Panc1 (cell line): Measurements from ENCODE around the gene TBC1D9B. TPM values are rescaled to one million over a fixed set of nuclear protein-coding genes. Genes with fewer than 3 reads are reported as not detected.

Source experiments
- ATAC-seq: fragments of 200-7000 bp; cut with Tn5 transposase; 2 replicates; pipeline ENCODE4 v1.9.1; 2020; ENCODE audit warnings: mild to moderate bottlenecking, moderate library complexity
- BruUV-seq: library from RNA; stranded (reverse); fragments of 400-500 nt; replicated peaks from 2 replicates; lab custom pipeline; 2021; lab: Mats Ljungman, UMichigan
- CTCF ChIA-PET: fragments of 300-600 bp; sonication (Branson Sonifier 250); formaldehyde crosslinking; loops from one replicate; lab custom pipeline; 2022; ENCODE audit warnings: antibody characterized with exemption; lab: Charles Lee
- POLR2A ChIA-PET: fragments of 300-600 bp; sonication (Branson Sonifier 250); formaldehyde crosslinking; loops from one replicate; lab custom pipeline; 2022; ENCODE audit warnings: antibody characterized with exemption; lab: Charles Lee
- DNase-seq: peaks from one replicate; pipeline ENCODE4 v3.0.0-alpha.2; 2010; ENCODE audit warnings: low read depth, low spot score
- H3K27ac ChIP-seq: 2 replicates; pipeline ENCODE4 v1.5.1; 2011; ENCODE audit warnings: mild to moderate bottlenecking, low read length, inconsistent platforms
- H3K27me3 ChIP-seq: fragments of 200-500 bp; sonication (Bioruptor generic); 2 replicates; pipeline ENCODE4 v1.6.0; 2014; ENCODE audit warnings: low read length, inconsistent platforms; ENCODE audit not compliant: control insufficient read depth, insufficient read depth
- H3K36me3 ChIP-seq: fragments of 200-500 bp; sonication (Bioruptor generic); 2 replicates; pipeline ENCODE4 v1.5.1; 2014; ENCODE audit warnings: inconsistent platforms, mild to moderate bottlenecking, low read length, moderate library complexity; ENCODE audit not compliant: control insufficient read depth, insufficient read depth
- H3K4me1 ChIP-seq: 2 replicates; pipeline ENCODE4 v1.5.1; 2011; ENCODE audit warnings: inconsistent platforms, mild to moderate bottlenecking, low read length, moderate library complexity; ENCODE audit not compliant: control insufficient read depth, insufficient read depth
- H3K4me3 ChIP-seq, 2 experiments: 2 replicates each; pipeline ENCODE4 v1.5.1; 2011 to 2012; ENCODE audit warnings: low read depth in 2 of 2, low read length in 2 of 2, mild to moderate bottlenecking in 2 of 2, inconsistent platforms in 1 of 2, moderate library complexity in 1 of 2
- H3K9me3 ChIP-seq: fragments of 200-500 bp; sonication (Bioruptor generic); 2 replicates; pipeline ENCODE4 v1.5.1; 2014; ENCODE audit warnings: low read depth, mild to moderate bottlenecking, inconsistent platforms, low read length, moderate library complexity; ENCODE audit not compliant: control insufficient read depth, insufficient read depth
- POLR2AphosphoS5 ChIP-seq: IDR thresholded peaks from 2 replicates; pipeline ENCODE4 v1.6.1; 2012; ENCODE audit warnings: mild to moderate bottlenecking, low read depth, low read length, moderate library complexity
- SIN3A ChIP-seq: IDR thresholded peaks from 2 replicates; pipeline ENCODE4 v1.6.1; 2012; ENCODE audit warnings: low read depth, mild to moderate bottlenecking, low read length, moderate library complexity, borderline replicate concordance; ENCODE audit not compliant: insufficient read depth
- TCF7L2 ChIP-seq: IDR thresholded peaks from 2 replicates; pipeline ENCODE4 v1.6.1; 2011; ENCODE audit warnings: mild to moderate bottlenecking, low read depth, low read length, inconsistent platforms
- in situ Hi-C: cut with HindIII; loops from 2 replicates; pipeline ENCODE4 v1.10.0; 2016; ENCODE audit warnings: low sequenced_read_pairs, low pct_unique_long_range_greater_than_20kb
- intact Hi-C: fragments of 100-400 bp; cut with micrococcal nuclease; formaldehyde crosslinking; loops from one replicate; pipeline ENCODE4 v1.10.0; 2022; ENCODE audit not compliant: unreplicated experiment
- total RNA-seq: library from RNA; stranded (reverse); gene quantifications from one replicate; pipeline ENCODE4 v1.2.1, GENCODE V29; 2021; ENCODE audit not compliant: unreplicated experiment
- TF ChIP-seq, protein P1 (sequence below), 2 experiments: IDR thresholded peaks; 2 replicates each; pipeline ENCODE4 v1.6.1; 2011 to 2012; ENCODE audit warnings: low read depth in 2 of 2, control low read depth in 1 of 2, low read length in 1 of 2, mild to moderate bottlenecking in 1 of 2, moderate library complexity in 1 of 2; ENCODE audit not compliant: insufficient read depth in 1 of 2
- TF ChIP-seq, protein P2 (sequence below): fragments of 450-650 bp; IDR thresholded peaks from 2 replicates; pipeline ENCODE4 v1.5.1; 2017; ENCODE audit warnings: mild to moderate bottlenecking

The TBC1D9B gene
- total RNA-seq, 1 experiment from 2014 or later: 131 TPM

DNA sequence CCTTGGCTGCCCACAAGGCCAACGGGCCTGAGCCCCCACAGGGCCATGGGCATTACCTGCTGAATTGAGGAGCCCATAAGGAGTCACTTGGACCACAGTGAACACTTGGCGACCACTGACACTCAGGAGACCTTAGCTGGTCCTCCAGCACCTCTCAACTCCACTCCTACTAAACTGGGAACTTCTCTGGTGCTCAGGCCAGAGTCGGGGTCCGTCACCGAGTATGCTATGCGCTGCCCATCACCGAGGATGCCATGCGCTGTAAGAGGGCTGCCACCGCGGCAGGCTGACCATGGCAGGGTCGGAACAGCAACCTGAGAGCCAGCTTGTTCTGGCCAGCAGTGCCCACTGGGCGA lies 87.6 kb downstream of the TBC1D9B start:
- H3K36me3 ChIP-seq: peaks cover 8% of the 10 kb centered on the region
- peak overlapping the region; percentile 39 to 95 for H3K4me3 ChIP-seq
- ATAC-seq (peak; percentile 7), DNase-seq (no peak)
- CTCF ChIA-PET: interaction anchor here (1.2 kb wide), 1 partner anchor 57 kb away, joined by 3 read pairs; no protein-coding TSS in a partner anchor
- intact Hi-C loops: no loop called here
- TF ChIP-seq SIN3A (no peak), POLR2AphosphoS5 (no peak), TCF7L2 (no peak)
- TF ChIP-seq, protein P1, sequence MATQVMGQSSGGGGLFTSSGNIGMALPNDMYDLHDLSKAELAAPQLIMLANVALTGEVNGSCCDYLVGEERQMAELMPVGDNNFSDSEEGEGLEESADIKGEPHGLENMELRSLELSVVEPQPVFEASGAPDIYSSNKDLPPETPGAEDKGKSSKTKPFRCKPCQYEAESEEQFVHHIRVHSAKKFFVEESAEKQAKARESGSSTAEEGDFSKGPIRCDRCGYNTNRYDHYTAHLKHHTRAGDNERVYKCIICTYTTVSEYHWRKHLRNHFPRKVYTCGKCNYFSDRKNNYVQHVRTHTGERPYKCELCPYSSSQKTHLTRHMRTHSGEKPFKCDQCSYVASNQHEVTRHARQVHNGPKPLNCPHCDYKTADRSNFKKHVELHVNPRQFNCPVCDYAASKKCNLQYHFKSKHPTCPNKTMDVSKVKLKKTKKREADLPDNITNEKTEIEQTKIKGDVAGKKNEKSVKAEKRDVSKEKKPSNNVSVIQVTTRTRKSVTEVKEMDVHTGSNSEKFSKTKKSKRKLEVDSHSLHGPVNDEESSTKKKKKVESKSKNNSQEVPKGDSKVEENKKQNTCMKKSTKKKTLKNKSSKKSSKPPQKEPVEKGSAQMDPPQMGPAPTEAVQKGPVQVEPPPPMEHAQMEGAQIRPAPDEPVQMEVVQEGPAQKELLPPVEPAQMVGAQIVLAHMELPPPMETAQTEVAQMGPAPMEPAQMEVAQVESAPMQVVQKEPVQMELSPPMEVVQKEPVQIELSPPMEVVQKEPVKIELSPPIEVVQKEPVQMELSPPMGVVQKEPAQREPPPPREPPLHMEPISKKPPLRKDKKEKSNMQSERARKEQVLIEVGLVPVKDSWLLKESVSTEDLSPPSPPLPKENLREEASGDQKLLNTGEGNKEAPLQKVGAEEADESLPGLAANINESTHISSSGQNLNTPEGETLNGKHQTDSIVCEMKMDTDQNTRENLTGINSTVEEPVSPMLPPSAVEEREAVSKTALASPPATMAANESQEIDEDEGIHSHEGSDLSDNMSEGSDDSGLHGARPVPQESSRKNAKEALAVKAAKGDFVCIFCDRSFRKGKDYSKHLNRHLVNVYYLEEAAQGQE (IDR thresholded peaks at IDR 0.05; ENCODE audit: insufficient read depth in 1 of 2, low read depth in 2 of 2, low read length in 1 of 2): no peak
- TF ChIP-seq, protein P2, sequence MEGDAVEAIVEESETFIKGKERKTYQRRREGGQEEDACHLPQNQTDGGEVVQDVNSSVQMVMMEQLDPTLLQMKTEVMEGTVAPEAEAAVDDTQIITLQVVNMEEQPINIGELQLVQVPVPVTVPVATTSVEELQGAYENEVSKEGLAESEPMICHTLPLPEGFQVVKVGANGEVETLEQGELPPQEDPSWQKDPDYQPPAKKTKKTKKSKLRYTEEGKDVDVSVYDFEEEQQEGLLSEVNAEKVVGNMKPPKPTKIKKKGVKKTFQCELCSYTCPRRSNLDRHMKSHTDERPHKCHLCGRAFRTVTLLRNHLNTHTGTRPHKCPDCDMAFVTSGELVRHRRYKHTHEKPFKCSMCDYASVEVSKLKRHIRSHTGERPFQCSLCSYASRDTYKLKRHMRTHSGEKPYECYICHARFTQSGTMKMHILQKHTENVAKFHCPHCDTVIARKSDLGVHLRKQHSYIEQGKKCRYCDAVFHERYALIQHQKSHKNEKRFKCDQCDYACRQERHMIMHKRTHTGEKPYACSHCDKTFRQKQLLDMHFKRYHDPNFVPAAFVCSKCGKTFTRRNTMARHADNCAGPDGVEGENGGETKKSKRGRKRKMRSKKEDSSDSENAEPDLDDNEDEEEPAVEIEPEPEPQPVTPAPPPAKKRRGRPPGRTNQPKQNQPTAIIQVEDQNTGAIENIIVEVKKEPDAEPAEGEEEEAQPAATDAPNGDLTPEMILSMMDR: no peak
- BruUV-seq: no TSS peak
- POLR2A ChIA-PET: interaction anchor here (0.6 kb wide), 1 partner anchor 30 kb away, joined by 7 read pairs; no protein-coding TSS in a partner anchor
- H3K9me3 ChIP-seq: no peaks in the 10 kb centered on the region
- H3K27ac ChIP-seq: peak overlapping the region; percentile 99
- no peaks in the 10 kb centered on the region for H3K27me3 ChIP-seq
- in situ Hi-C loops: no loop called here
- H3K4me1 ChIP-seq: peaks cover 54% of the 10 kb centered on the region

DNA sequence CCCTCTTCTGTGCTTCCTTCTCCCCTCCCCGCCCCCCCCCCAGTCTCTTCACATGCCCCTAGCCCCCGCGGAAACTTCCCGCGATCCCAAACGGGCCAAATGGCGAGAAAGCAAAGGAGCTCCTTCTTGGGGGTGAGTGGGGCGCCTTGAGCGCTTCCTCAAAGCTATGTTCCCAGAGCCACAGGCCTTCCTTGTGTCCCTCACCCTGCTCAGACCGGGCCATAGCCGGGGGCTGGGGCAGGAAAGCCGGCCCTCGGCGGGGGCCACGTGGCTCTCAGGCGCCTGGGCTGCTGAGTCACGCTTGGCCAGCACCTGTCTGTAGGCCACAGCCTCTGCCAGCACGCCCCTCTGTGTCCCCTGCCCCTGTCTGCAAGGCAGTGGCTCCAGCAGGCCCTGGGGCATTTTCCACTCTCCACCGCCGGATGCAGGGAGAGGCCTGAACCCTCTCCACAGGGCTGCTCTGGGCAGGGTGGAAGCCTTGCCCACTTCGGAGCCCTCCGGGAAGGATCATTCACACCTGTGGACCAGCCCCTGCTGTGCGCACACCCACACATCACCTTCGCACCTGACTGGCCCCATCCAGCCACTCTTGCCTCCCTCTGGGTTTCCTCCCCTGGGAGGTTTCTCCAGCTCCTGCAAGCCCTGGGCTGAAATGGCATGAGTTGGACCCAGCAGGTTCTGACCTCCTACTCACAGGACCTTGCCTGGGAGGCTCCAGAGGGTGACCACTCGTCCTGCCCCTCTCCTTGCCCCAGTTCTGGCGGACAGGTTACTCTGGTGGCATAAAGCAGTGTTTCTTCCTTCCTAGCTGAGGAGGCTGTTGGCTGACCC lies 88.2 kb downstream of the TBC1D9B start:
- CTCF ChIA-PET: interaction anchor here (1.2 kb wide), 1 partner anchor 57 kb away, joined by 3 read pairs; no protein-coding TSS in a partner anchor
- no peak overlapping the region for H3K4me3 ChIP-seq
- intact Hi-C loops: no loop called here
- BruUV-seq: no TSS peak
- in situ Hi-C loops: no loop called here
- H3K27me3 ChIP-seq: no peaks in the 10 kb centered on the region
- H3K9me3 ChIP-seq: no peaks in the 10 kb centered on the region
- no peak for DNase-seq
- peak; percentile 37 for ATAC-seq
- TF ChIP-seq SIN3A (no peak), POLR2AphosphoS5 (no peak), TCF7L2 (no peak)
- TF ChIP-seq, protein P1 (IDR thresholded peaks at IDR 0.05; ENCODE audit: insufficient read depth in 1 of 2, low read depth in 2 of 2, low read length in 1 of 2): no peak
- TF ChIP-seq, protein P2: no peak
- peaks cover 48% of the 10 kb centered on the region for H3K4me1 ChIP-seq
- peak overlapping the region; percentile 99 for H3K27ac ChIP-seq
- POLR2A ChIA-PET: interaction anchor here (0.6 to 1.0 kb wide), 3 partner anchors 8 to 17 kb away, joined by 3 to 17 read pairs (median 11); no protein-coding TSS in a partner anchor
- peaks cover 5% of the 10 kb centered on the region; the same call in 1 of the 2 replicates for H3K36me3 ChIP-seq
